Endothelial cell of umbilical vein (primary cell): ENCODE measurements around the gene PILRB.

Source experiments
- CTCF ChIP-seq, 2 donors: IDR thresholded peaks; 1 replicate in 1 of 2; 2 replicates in 1 of 2; pipeline ENCODE4 v1.5.1; 2011; ENCODE audit warnings: low read length in 2 of 2, mild to moderate bottlenecking in 2 of 2, moderate library complexity in 2 of 2, control low read depth in 1 of 2, inconsistent platforms in 1 of 2, low read depth in 1 of 2; ENCODE audit not compliant: insufficient read depth in 1 of 2; ENCODE audit errors: extremely low read depth in 1 of 2
- EZH2 ChIP-seq: IDR thresholded peaks from 2 replicates; pipeline ENCODE4 v1.6.1; 2012; ENCODE audit warnings: borderline replicate concordance, low read depth, mild to moderate bottlenecking, moderate library complexity, low read length, inconsistent platforms; ENCODE audit not compliant: severe bottlenecking
- FOS ChIP-seq: IDR thresholded peaks from 2 replicates; pipeline ENCODE4 v1.6.1; 2011; ENCODE audit warnings: mild to moderate bottlenecking, low read length, moderate library complexity, borderline replicate concordance; ENCODE audit not compliant: insufficient read depth
- JUN ChIP-seq: IDR thresholded peaks from 2 replicates; pipeline ENCODE4 v1.6.1; 2011; ENCODE audit warnings: borderline replicate concordance, low read depth; ENCODE audit not compliant: insufficient read length, insufficient read depth
- MYC ChIP-seq: IDR thresholded peaks from one replicate; pipeline ENCODE4 v1.6.1; 2011; ENCODE audit warnings: mild to moderate bottlenecking, low read depth, low read length
- POLR2A ChIP-seq: IDR thresholded peaks from 2 replicates; pipeline ENCODE4 v1.6.1; 2012; ENCODE audit warnings: low read depth, mild to moderate bottlenecking, control low read depth, low read length
- POLR2AphosphoS5 ChIP-seq: IDR thresholded peaks from 2 replicates; pipeline ENCODE4 v1.6.1; 2012; ENCODE audit warnings: low read depth, mild to moderate bottlenecking, control low read depth, low read length, moderate library complexity; ENCODE audit not compliant: insufficient read depth
- TF ChIP-seq, protein P1 (sequence below): IDR thresholded peaks from 2 replicates; pipeline ENCODE4 v1.6.1; 2011; ENCODE audit not compliant: insufficient read depth, insufficient read length

- no peak for TF ChIP-seq CTCF (IDR thresholded peaks at IDR 0.05; ENCODE audit: extremely low read depth in 1 of 2, insufficient read depth in 1 of 2, low read depth in 1 of 2, low read length in 2 of 2)
- TF ChIP-seq EZH2 = no peak
- no peak for TF ChIP-seq POLR2A
- TF ChIP-seq, protein P1, sequence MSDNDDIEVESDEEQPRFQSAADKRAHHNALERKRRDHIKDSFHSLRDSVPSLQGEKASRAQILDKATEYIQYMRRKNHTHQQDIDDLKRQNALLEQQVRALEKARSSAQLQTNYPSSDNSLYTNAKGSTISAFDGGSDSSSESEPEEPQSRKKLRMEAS = no peak
- no peak for TF ChIP-seq FOS
- no peak for TF ChIP-seq POLR2AphosphoS5
- TF ChIP-seq JUN = no peak
- TF ChIP-seq MYC = no peak
These were observed 10.0 kb downstream of the PILRB start for GRCh38 chr7:100367676-100368613.
